Measurements from ENCODE around the gene TMSB4X.

TMSB4X gene

DNA sequence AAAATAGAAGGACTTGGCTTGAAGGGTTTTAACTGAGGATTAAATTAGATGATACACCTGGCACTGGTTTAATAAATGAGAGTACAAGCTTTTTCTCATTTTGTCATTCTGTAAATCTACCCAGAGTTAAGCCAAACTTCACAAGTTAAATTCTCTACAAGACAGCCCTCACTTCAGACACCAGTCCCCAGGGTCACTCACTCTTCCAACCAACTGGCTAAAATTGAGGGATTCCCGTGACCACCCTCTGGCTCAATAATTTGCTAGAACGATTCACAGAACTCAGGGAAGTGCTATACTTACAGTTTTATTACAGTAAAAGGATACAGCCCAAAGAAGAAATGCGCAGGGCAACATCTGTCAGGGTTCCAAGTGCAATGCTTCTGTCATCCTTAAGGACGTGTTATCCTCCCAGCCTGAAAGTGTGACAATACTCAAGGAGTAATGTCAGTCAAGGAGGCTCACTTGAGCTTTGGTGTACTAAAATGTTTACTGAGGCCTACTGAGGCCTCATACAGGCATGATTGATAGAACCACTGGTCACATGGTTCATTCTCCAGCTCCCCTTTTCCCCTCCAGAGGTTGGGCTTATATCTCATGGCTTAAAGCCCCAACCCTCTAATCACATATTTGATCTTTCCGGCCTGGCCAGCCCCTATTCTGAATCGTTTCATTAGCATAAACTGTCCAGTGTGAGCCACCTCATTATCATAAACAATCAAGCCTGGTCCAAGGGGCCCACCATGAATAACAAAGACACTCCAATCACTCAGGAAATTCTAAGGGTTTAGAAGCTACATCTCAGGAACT, 9.6 kb upstream of the TMSB4X start:
- TF ChIP-seq, protein P1, sequence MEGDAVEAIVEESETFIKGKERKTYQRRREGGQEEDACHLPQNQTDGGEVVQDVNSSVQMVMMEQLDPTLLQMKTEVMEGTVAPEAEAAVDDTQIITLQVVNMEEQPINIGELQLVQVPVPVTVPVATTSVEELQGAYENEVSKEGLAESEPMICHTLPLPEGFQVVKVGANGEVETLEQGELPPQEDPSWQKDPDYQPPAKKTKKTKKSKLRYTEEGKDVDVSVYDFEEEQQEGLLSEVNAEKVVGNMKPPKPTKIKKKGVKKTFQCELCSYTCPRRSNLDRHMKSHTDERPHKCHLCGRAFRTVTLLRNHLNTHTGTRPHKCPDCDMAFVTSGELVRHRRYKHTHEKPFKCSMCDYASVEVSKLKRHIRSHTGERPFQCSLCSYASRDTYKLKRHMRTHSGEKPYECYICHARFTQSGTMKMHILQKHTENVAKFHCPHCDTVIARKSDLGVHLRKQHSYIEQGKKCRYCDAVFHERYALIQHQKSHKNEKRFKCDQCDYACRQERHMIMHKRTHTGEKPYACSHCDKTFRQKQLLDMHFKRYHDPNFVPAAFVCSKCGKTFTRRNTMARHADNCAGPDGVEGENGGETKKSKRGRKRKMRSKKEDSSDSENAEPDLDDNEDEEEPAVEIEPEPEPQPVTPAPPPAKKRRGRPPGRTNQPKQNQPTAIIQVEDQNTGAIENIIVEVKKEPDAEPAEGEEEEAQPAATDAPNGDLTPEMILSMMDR (IDR thresholded peaks at IDR 0.05; ENCODE audit: control insufficient read depth, extremely low read depth, insufficient read depth), result no peak
- no peak for DNase-seq (ENCODE audit: low read depth)
- no peak overlapping the region for H3K4me3 ChIP-seq (ENCODE audit: low read depth, low read length)

DNA sequence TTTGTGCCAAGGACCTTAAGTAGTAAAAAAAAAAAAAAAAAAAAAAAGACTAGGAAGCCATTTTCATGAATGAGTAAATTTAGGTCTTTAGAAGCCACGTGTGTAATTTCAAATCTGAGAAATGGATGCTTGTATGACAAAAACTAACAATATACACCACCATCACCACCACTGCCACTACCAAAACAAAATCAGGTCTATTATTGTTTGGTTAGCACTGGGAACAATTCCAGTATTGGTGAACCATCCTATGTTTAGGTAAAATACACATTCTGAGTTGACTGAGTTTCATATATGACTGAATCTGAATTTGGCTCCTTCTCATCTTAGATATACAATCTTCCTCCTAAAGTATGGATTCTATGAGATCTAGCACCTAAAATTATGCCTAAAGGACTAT, 8.8 kb upstream of the TMSB4X start:
- TF ChIP-seq, protein P1 (IDR thresholded peaks at IDR 0.05; ENCODE audit: control insufficient read depth, extremely low read depth, insufficient read depth), result no peak
- DNase-seq (ENCODE audit: low read depth), result no peak
- H3K4me3 ChIP-seq (ENCODE audit: low read depth, low read length), result no peak overlapping the region

DNA sequence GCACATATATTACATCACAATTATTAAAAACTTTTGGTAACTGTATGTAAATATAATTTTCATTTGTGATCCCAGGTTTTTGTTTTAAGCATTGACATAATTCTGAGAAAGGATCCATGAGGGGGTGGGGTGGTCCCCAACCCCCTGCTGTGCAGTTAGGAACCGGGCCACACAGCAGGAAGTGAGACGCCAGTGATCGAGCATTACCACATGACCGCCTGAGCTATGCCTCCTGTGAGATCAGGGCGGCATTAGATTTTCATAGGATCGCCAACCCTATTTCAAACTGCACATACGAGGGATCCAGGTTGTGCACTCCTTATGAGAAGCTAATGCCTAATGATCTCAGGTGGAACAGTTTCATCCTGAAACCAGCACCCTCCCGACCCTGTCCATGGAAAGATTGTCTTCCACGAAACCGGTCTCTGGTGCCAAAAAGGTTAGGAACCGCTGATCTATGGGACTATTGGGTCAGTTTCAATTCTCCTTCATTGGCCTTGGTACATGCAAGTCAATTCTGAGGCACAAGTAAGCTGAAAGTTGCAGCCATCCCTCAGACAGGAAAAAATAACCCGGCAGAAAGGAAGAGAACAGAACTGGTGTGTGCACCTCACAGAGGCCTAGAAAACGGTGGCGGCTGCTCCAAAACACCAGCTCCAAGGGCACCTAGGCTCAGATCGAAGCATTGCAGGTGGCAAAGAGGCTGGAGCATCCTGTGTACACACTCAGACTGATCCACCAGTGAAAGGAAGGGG, 7.0 kb upstream of the TMSB4X start:
- no peak overlapping the region for H3K4me3 ChIP-seq (ENCODE audit: low read depth, low read length)
- no peak for DNase-seq (ENCODE audit: low read depth)
- TF ChIP-seq, protein P1 (IDR thresholded peaks at IDR 0.05; ENCODE audit: control insufficient read depth, extremely low read depth, insufficient read depth), result no peak

DNA sequence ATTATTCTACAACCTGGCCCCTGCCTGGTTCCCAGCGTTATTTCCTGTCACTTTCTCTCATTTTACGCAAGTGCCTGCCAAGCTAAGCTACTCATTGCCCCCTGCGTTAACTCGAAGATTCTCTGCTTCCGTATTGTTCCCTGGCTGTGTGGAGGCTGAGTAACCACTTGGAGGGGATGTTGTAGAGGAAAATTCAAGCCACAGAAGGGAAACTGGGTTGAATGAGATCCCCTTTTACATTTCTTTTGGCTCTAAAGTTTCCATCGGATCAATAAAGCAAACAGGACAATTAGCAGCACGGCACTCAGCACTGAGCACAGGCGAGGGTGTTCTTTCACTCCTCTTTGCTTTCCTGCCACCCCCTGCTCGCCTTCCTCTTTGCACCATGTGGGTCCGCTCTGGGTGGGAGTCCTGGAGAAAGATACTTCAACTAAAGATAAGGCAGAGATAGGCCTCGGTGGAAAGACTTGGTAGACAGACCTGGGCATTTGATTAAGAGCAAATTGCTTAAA, 4.2 kb upstream of the TMSB4X start:
- H3K4me3 ChIP-seq (ENCODE audit: low read depth, low read length), result no peak overlapping the region
- TF ChIP-seq, protein P1 (IDR thresholded peaks at IDR 0.05; ENCODE audit: control insufficient read depth, extremely low read depth, insufficient read depth), result 0 out of 2 replicates have a peak, but pooled peaks have one; percentile 7
- DNase-seq (ENCODE audit: low read depth), result no peak

DNA sequence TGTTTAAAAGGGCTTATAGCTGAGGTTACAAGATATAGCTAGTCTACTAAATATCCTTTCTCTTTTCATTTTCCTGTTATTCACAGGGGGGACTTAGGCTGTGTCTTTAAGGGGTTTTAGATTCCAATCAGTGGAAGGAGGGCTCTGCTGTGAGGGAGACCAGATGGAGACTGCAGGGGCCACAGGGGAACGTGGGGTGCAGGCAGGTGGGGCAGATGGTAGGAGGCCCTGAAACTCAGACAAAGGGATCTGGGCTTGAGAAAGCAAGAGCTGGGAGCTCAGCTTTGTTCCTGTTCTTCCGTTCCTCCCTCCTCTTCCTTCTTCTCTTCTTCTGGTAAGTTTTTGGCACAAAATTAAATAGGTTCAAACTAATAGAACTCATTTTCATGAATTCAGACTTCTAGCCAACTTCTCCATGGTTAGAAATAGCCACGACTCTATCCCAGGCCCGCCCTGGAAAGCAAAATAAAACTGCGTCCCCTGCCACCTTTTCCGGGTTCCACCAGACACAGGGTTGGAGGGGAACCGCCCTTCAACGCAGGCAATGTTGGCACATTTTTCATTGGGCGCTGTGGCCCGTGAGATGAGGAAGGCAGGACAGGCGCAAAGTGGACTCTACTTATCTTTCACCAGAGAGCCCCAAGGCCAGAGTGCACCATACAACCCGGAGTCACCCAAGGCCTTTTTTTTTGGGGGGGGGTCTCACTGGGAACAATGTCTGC, 3.5 kb upstream of the TMSB4X start:
- no peak for DNase-seq (ENCODE audit: low read depth)
- no peak overlapping the region for H3K4me3 ChIP-seq (ENCODE audit: low read depth, low read length)
- TF ChIP-seq, protein P1 (IDR thresholded peaks at IDR 0.05; ENCODE audit: control insufficient read depth, extremely low read depth, insufficient read depth), result no peak

DNA sequence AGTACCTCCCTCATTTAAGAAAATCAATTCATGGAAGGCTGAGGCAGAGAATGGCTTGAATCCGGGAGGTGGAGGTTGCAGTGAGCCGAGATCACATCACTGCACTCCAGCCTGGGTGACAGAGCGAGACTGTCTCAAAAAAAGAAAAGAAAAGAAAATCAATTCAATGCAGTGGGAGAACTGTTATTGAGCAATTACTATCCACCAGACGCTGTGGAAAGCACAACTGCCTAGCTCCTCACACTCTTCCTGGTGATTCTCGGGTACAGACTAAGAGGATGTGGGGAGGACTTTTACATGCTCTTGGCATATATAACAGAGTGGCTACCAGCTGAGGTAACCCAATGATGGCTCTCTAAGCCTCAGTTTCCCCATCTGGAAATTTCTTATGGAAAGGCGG, 2.7 kb upstream of the TMSB4X start:
- TF ChIP-seq, protein P1 (IDR thresholded peaks at IDR 0.05; ENCODE audit: control insufficient read depth, extremely low read depth, insufficient read depth), result no peak
- no peak overlapping the region for H3K4me3 ChIP-seq (ENCODE audit: low read depth, low read length)
- no peak for DNase-seq (ENCODE audit: low read depth)
